GM18951 (cell line): ENCODE results near the gene CDKAL1.
"Not testable (repeated sequence)": the region's sequence is repeated elsewhere in the genome, so short reads cannot be mapped to it uniquely, and the experiment has no call there.

Experiments
- POLR2A ChIP-seq: IDR thresholded peaks from 4 replicates; pipeline ENCODE4 v1.6.1; 2011; ENCODE audit warnings: mild to moderate bottlenecking; ENCODE audit not compliant: insufficient read length, insufficient read depth; ENCODE audit errors: extremely low read depth
- in situ Hi-C: fragments of 300-500 bp; cut with MboI; formaldehyde crosslinking; loops from one replicate; pipeline ENCODE4 v1.12.0; 2022; ENCODE audit warnings: low sequenced_read_pairs, mixed read lengths, inconsistent platforms; ENCODE audit not compliant: unreplicated experiment

The CDKAL1 gene

DNA sequence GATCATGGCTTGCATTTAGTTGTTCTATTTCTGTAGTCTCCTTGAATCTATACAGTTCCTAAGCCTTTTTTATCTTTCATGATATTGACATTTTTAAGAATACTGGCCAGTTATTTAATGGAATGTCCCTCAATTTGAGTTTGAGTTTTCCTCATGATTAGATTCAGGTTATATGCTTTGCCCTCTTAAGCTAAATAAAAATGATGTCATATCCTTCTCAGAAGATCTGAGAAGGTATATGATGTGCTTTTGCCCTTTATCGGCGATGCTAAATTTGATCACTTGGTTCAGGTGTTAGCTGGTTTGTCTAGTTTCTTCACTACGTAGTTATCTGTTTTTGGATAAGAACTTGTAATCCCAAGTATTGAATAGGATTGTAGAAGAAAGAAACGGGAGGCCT lies 549.5 kb downstream of the CDKAL1 start:
- in situ Hi-C loops, result no loop called here
- TF ChIP-seq POLR2A, result no peak

- in situ Hi-C loops, result no loop called here
These were observed 550.4 kb downstream of the CDKAL1 start for GRCh38 chr6:21084656-21085055.

GRCh38 chr6:21085211-21085610 lies 551.0 kb downstream of the CDKAL1 start:
- TF ChIP-seq POLR2A, result no peak

More at GRCh38 chr6:21084656-21085055, 550.4 kb downstream of the CDKAL1 start:
- TF ChIP-seq POLR2A, result no peak

DNA sequence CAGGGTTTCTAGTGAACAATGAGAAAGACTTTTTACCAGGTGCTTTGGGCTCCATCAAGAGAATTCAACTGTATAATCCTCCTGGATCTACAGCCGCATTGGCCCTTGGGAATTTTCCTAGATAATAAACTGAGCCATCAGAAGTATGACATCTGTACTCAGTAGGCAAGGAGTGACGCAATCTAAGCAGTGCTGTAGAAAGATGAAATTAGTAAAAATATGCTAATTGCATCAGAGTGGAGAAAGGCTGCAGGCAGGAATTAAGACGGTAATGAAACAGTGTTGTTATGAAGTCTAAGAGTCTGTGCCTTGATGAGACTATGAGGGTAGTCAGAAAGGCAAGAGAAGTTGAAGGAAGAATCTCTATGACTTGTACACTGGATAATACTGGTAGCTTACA lies 551.4 kb downstream of the CDKAL1 start:
- TF ChIP-seq POLR2A, result no peak
- in situ Hi-C loops, result no loop called here

More at GRCh38 chr6:21085211-21085610, 551.0 kb downstream of the CDKAL1 start:
- in situ Hi-C loops, result no loop called here

- in situ Hi-C loops, result no loop called here
- TF ChIP-seq POLR2A, result no peak
These were observed 552.9 kb downstream of the CDKAL1 start for GRCh38 chr6:21087188-21087587.

- no peak for TF ChIP-seq POLR2A
- in situ Hi-C loops, result no loop called here
These were observed 557.2 kb downstream of the CDKAL1 start for GRCh38 chr6:21091411-21091810.

DNA sequence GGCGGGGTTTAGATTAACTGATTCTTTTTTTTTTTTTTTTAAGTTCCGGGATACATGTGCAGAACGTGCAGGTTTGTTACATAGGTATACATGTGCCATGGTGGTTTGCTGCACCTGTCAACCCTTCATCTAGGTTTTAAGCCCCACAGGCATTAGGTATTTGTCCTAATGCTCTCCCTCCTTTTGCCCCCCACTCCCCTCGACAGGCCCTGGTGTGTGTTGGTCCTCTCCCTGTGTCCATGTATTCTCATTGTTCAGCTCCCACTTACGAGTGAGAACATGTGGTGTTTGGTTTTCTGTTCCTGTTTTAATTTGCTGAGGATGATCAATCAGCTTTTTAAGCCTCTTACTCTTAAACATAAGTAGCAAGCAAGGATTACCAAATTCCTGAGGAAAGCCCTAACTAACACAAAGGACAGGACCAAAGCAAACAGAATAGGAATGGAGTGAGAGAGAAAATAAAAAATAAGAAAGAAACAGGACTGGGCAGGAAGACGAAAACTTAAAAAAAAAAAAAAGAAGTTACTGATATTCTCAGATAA lies 558.0 kb downstream of the CDKAL1 start:
- in situ Hi-C loops, result not testable (repeated sequence)

DNA sequence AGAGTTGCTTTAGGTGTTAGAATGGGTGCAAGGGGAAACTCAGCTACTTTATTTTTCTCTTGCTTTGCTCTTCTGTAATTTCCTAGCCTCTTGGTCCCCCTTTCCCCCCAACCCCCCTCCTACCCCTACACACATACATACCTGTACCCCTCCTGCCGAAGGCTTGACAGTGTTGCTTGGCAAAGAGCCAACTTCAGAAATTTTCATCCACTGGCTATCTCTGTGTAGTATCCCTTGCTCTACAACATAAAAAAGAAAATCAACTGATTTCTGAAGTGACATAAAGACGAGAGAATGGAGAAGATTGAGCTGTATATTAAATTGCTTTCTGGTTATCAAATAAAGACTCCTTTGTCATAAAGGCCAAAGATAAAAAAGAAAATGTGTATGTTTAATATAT lies 561.2 kb downstream of the CDKAL1 start:
- in situ Hi-C loops, result no loop called here
- TF ChIP-seq POLR2A, result no peak

- in situ Hi-C loops, result no loop called here
- no peak for TF ChIP-seq POLR2A
These were observed 563.9 kb downstream of the CDKAL1 start for GRCh38 chr6:21098134-21098533.

- TF ChIP-seq POLR2A, result no peak
- in situ Hi-C loops, result no loop called here
These were observed 564.5 kb downstream of the CDKAL1 start for GRCh38 chr6:21098744-21099143.

DNA sequence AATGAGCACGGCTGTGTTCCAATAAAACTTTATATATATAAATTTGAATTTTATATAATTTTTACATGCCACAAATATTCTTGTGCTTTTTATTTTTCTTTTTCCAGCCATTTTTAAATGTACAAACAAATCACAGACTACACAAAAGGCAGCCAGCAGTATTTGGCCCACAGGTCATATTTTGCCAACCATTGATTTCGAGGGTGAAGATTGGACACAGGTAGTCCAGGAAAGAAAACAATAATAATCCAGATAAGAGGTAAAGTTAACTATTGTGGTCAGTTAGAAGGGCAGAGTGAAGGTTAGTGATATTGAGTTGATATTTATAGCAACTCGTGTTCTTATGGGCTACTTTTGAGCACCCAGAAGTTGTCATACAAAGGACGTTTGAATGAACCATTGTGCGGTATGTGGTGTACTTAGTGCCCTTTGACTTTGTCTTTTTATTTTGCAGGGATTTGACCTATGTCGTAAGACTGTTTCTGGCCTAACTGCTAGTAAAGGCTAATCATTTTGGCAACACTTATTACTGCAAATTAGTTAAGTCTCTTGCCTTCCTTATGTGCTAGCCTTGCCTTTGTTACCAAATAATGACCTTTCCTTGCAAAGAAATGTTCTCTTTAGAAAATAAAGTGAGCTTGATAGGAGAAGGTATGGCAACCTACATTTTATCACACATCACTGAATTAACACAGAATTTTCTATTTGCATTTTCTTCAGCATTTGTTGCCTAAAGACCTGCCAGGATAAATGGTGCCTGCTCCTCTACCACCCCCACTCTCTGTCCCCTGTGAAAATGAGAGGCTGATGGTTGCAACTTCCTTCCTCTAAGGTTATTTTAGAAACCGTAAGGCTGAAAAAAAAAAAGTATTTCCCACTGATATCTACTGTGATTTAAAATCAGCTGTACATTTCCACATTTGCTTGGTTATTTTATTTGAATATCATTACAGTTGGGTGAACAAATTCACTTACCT lies 565.4 kb downstream of the CDKAL1 start:
- TF ChIP-seq POLR2A, result no peak
- in situ Hi-C loops, result no loop called here

DNA sequence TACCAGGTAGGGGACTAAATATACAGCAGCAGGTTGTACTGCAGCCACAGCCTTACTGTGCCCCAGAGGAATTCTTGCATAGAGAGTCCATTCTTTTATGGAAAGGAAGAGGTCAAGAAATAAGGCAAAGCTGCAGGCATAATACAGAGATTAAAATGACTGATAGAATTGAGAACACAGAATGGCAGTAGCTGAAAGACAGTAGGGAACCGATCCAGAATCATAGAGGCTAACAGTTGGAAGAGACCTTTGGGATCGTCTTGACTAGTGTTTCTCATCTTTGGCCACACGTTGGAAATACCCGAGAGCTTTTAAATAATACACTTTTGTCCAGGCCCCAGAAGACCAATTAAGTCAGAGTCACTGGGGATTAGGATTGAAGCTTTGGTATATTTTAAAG lies 566.7 kb downstream of the CDKAL1 start:
- in situ Hi-C loops, result no loop called here
- no peak for TF ChIP-seq POLR2A

GRCh38 chr6:21101694-21102093 lies 567.4 kb downstream of the CDKAL1 start:
- no peak for TF ChIP-seq POLR2A
- in situ Hi-C loops, result no loop called here

DNA sequence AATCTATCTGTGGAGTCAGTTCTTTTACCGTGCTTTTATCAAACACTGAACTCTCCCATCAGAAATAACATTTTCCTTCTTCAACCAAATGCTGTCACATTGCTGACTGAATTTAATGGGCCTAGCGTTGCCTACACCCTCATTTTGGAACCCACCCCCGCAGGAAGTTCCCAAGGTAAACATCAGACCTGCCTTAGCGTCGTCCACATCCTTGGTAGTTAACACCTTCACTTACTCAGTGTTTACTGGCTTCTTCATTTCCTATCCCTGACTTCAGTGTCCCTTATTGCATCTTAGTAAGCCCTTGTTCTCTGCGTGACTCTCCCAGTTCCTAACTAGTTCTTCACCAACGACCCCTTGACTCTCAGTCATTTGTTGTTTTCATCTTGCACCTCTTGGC lies 567.9 kb downstream of the CDKAL1 start:
- no peak for TF ChIP-seq POLR2A
- in situ Hi-C loops, result no loop called here
